Medulla oblongata (tissue), 1 donor: ENCODE results near the gene HOXB7.

Source experiments
- DNase-seq: peaks from one replicate; pipeline ENCODE4 v3.0.0-alpha.2; 2015; ENCODE audit errors: extremely low spot score

Gene HOXB7

GRCh38 chr17:48565925-48566710, 44.7 kb downstream of the HOXB7 start:
- no peak for DNase-seq

- DNase-seq, result no peak
Observed at GRCh38 chr17:48565022-48565554, 45.7 kb downstream of the HOXB7 start.

GRCh38 chr17:48564188-48565021, 46.4 kb downstream of the HOXB7 start:
- DNase-seq, result no peak

- DNase-seq, result no peak
Observed at GRCh38 chr17:48563867-48564187, 47.0 kb downstream of the HOXB7 start.

GRCh38 chr17:48563385-48563838, 47.4 kb downstream of the HOXB7 start:
- no peak for DNase-seq

- DNase-seq, result no peak
Observed at GRCh38 chr17:48562934-48563333, 47.9 kb downstream of the HOXB7 start.

GRCh38 chr17:48561884-48562810, 48.7 kb downstream of the HOXB7 start:
- no peak for DNase-seq

GRCh38 chr17:48559840-48560817, 50.7 kb downstream of the HOXB7 start:
- no peak for DNase-seq

GRCh38 chr17:48559122-48559839, 51.5 kb downstream of the HOXB7 start:
- no peak for DNase-seq

GRCh38 chr17:48558831-48559121, 52.0 kb downstream of the HOXB7 start:
- no peak for DNase-seq

GRCh38 chr17:48558057-48558830, 52.6 kb downstream of the HOXB7 start:
- DNase-seq, result no peak
